Inferior parietal cortex (tissue), 1 donor: ENCODE measurements around the gene TSPOAP1.
A peak's percentile ranks its signal among the peaks of the same experiment; 100 is the strongest.

Source experiments
- DNase-seq: peaks from one replicate; pipeline ENCODE4 v3.0.0-alpha.2; 2016; ENCODE audit errors: extremely low spot score

TSPOAP1 gene

DNA sequence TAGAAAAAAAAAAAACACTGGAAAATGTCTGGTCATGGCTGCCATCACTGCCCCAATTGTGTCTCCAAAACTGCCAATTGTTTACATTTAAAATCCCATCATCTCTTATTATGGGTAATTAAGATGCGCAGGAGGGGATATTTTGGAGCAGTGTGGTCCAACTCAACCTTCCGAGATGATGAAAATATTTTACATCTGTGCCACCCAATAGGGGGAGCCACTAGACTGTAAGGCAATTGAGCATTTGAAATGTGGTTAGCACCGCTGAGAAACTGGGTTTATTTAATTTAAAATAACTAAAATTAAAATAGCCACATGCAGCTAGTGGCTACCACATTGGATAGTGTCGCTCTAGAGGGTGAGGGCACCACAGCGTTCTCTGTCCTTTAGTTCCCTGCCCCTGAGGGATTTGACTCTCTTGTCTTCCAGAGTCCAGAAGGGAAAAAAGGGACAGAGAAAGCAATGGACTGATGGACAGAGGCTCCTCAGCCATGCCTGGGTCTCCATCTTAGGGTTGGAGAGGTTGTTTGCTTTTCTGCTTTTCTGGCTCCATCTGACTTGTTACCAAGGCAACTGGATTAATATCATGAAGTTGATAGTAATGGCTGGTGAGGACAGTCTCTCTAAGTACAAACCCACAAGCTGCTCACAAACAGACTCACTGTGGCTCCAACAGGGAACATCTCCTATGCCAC lies 51.3 kb downstream of the TSPOAP1 start:
- DNase-seq, result peak; percentile 25

DNA sequence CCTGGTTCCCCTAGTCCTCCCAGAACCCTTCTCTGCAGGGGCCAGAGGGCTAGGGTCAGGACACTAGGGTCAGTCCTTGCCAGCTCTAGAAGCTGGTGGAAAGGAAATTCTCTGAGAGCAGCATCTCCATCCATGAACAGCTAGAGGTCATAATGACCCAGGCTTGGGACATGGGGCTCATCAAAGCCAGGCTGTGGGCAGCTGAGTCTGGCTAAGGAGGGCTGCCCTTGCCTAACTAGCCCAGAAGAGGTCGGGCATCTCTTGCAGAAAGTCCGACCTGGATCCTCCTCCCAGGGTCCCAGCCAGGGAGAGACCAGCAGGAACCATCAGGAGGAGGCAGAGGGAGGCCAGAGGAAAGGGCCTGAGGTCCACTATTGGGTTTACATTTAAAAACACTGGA lies 52.2 kb downstream of the TSPOAP1 start:
- no peak for DNase-seq

DNA sequence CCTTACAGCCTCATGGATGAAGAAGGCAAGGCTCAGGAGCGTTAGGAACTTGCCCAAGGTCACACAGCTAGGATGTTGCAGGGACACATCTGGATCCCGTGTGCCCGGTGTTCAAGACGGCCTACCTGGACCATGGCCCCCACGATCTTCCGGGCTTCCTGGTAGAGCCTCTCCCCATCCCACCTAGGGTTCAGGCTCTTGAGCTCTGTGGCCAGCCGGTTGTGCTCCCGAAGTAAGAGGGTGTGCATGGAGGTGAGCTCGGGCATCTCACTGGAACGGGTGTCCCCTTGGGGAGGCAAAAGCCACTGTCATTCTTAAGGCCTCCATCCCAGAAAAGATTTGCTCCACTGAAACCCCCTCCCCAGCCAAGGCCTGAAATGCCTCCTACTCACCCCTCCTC lies 53.2 kb downstream of the TSPOAP1 start:
- no peak for DNase-seq

- DNase-seq, result no peak
Measured at GRCh38 chr17:58273453-58274104, 55.0 kb downstream of the TSPOAP1 start.

GRCh38 chr17:58272367-58273280 lies 56.0 kb downstream of the TSPOAP1 start:
- DNase-seq, result no peak

GRCh38 chr17:58271216-58271931 lies 57.2 kb downstream of the TSPOAP1 start:
- DNase-seq, result no peak

GRCh38 chr17:58270476-58271215 lies 57.9 kb downstream of the TSPOAP1 start:
- DNase-seq, result no peak

DNA sequence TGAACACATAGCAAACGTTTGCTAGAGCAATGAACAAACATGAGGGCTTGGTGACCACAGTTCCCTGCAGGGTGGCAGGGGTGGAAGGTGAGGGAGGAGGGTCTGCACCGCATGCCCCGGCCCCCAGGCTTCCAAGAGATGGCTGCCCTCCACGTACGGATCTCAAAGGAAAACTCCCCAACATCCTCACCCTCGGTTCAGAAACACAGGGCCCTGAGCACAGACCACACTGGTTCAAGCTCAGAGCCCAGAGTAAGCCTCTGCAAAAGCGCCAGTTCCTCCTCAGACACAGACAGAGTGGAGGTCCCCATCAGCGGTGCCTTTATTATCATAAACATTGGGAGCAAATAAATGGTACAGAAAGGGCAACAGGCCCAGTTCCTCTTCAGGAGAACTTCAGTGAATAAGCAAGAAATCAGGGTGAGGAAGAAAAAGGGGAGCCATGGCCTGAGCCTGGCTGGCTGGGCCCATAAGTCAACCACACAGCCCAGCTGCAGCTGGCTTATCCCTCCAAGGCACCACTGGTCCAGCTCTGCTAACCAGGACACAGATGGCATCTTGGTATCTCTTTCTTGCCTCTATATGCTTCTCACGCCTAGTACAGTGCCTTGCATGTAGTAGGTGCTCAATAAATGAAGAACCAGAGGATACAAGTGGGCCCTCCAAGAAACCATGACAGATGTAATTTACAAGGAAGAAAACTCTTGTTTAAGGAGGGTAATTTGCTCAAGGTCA lies 58.9 kb downstream of the TSPOAP1 start:
- DNase-seq, result no peak

GRCh38 chr17:58268774-58269556 lies 59.6 kb downstream of the TSPOAP1 start:
- DNase-seq, result no peak

- no peak for DNase-seq
Measured at GRCh38 chr17:58268326-58268725, 60.3 kb downstream of the TSPOAP1 start.

- no peak for DNase-seq
Measured at GRCh38 chr17:58267347-58268324, 61.0 kb downstream of the TSPOAP1 start.

DNA sequence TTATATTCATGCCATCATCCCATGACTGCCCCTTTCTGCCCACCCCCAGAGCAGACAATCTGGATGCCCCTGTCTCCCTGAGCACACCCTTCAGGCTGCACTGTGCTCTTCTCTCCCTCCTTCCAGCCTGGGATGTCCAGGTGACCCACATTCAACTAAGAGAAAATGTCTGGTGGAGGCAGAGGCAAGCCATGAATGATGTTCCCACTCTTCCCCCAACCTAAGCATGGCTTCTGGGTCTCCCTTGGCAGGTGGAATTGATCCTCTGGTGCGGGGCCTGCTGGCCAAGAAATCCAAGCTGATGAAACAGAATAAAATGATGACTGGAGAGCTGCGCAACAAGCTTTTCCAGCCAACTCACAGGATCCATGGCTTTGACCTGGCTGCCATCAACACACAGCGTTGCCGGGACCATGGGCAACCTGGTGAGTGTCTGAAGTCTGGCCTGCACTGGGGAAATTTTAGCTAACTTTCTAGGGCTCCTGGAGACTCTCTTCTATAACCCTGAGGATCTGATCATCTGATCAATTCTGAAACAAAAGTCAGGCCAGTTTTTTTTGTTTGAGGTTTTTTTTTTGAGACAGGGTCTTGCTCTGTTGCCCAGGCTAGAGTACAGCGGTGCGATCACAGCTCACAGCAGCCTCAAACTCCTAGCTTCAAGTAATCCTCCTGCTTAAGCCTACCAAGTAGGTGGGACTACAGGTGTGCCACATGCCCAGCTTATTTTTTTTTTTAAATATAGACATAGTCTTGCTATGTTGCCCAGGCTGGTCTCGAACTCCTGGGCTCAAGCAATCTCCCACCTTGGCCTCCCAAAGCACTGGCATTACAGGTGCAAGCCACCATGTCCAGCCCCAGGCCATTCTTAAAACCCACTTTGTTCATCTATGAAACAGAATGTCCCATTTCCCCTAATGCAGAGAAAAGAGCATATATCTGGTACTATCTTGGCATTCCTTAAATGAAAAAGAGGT lies 62.4 kb downstream of the TSPOAP1 start:
- no peak for DNase-seq

- DNase-seq, result no peak
Measured at GRCh38 chr17:58265271-58265670, 63.3 kb downstream of the TSPOAP1 start.

DNA sequence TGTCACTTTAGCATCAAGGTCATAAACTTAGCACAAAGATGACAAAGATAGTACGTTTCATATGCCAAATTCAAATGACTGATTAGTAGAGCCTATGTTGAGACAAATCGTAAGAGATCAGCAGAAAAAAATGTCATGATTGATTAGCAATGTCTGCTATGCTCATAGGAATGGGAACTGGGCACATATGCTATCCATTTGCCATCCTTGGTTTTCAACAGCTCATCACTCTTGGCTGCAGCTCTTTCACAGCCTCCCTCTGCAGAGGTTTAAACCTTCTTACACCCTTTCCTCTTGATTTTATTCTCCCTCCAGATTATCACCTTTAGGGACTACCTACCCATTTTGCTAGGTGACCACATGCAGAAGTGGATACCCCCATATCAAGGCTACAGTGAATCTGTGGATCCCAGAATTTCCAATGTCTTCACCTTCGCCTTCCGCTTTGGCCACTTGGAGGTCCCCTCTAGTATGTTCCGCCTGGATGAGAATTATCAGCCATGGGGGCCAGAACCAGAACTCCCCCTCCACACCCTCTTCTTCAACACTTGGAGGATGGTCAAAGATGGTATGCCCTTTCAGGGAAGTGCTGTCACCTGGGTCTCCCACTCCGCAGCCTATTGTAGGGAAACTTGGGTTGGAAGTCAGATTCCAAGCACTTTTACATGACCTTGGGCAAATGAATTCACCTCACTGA lies 64.0 kb downstream of the TSPOAP1 start:
- no peak for DNase-seq

GRCh38 chr17:58263773-58264172 lies 64.8 kb downstream of the TSPOAP1 start:
- no peak for DNase-seq

GRCh38 chr17:58262149-58262548 lies 66.4 kb downstream of the TSPOAP1 start:
- no peak for DNase-seq

GRCh38 chr17:58254803-58255202 lies 73.8 kb downstream of the TSPOAP1 start:
- no peak for DNase-seq
